HEK293 (cell line): ENCODE data around the gene LRRC37A2.
"Not testable (repeated sequence)": the region's sequence is repeated elsewhere in the genome, so short reads cannot be mapped to it uniquely, and the experiment has no call there.

Experiments used
- CTCF ChIA-PET: fragments of 350-600 bp; formaldehyde crosslinking; extraction: SDS; loops from one replicate; lab custom pipeline; 2021; ENCODE audit warnings: antibody characterized with exemption; lab: Yijun Ruan, JAX
- POLR2A ChIA-PET: fragments of 300-600 bp; formaldehyde crosslinking; extraction: SDS; loops from one replicate; lab custom pipeline; 2020; ENCODE audit warnings: antibody characterized with exemption, inconsistent platforms; lab: Yijun Ruan, JAX
- H3K27ac ChIP-seq: fragments of 200-500 bp; sonication (Bioruptor generic); 2 replicates; pipeline ENCODE4 v1.5.1; 2014; ENCODE audit warnings: low read depth, low read length, control low read depth, inconsistent platforms; ENCODE audit errors: extremely low read depth
- H3K36me3 ChIP-seq, 2 experiments: fragments of 200-500 bp in 1 of 2; sonication (Bioruptor generic) in 1 of 2; 1 replicate in 1 of 2; 2 replicates in 1 of 2; pipeline ENCODE4 v1.5.1; 2014 to 2017; ENCODE audit warnings: inconsistent platforms in 2 of 2, low read length in 2 of 2; ENCODE audit not compliant: control insufficient read depth in 2 of 2, insufficient read depth in 1 of 2
- H3K4me1 ChIP-seq: fragments of 200-500 bp; sonication (Bioruptor generic); 2 replicates; pipeline ENCODE4 v1.5.1; 2014; ENCODE audit warnings: mild to moderate bottlenecking, low read length, inconsistent platforms; ENCODE audit not compliant: control insufficient read depth, insufficient read depth
- H3K4me3 ChIP-seq: 2 replicates; pipeline ENCODE4 v1.5.1; 2011; ENCODE audit warnings: low read depth, mild to moderate bottlenecking, control low read depth, low read length, moderate library complexity
- H3K9me3 ChIP-seq: fragments of 200-500 bp; sonication (Bioruptor generic); 2 replicates; pipeline ENCODE4 v1.5.1; 2014; ENCODE audit warnings: low read depth, low read length, inconsistent platforms; ENCODE audit not compliant: control insufficient read depth, insufficient read depth
- FEZF1 ChIP-seq: fragments of 450-650 bp; formaldehyde crosslinking; IDR thresholded peaks from 2 replicates; pipeline ENCODE4 v1.5.1; 2016; ENCODE audit warnings: missing biosample characterization, missing genetic modification characterization
- SP7 ChIP-seq: fragments of 450-650 bp; formaldehyde crosslinking; IDR thresholded peaks from 2 replicates; pipeline ENCODE4 v1.5.1; 2016; ENCODE audit warnings: missing biosample characterization, missing genetic modification characterization
- ZNF2 ChIP-seq: fragments of 450-650 bp; formaldehyde crosslinking; IDR thresholded peaks from 2 replicates; pipeline ENCODE4 v1.5.1; 2016; ENCODE audit warnings: missing biosample characterization, missing genetic modification characterization
- ZNF24 ChIP-seq: fragments of 450-650 bp; formaldehyde crosslinking; IDR thresholded peaks from 2 replicates; pipeline ENCODE4 v1.5.1; 2016; ENCODE audit warnings: missing biosample characterization, missing genetic modification characterization
- ZNF366 ChIP-seq: fragments of 450-650 bp; formaldehyde crosslinking; conservative IDR thresholded peaks from 2 replicates; pipeline ENCODE4 v1.5.1; 2016; ENCODE audit warnings: missing biosample characterization, missing genetic modification characterization
- ZNF664 ChIP-seq: fragments of 450-650 bp; formaldehyde crosslinking; IDR thresholded peaks from 2 replicates; pipeline ENCODE4 v1.5.1; 2016; ENCODE audit warnings: missing biosample characterization, missing genetic modification characterization
- ZNF843 ChIP-seq: fragments of 450-650 bp; formaldehyde crosslinking; IDR thresholded peaks from 2 replicates; pipeline ENCODE4 v1.5.1; 2016; ENCODE audit warnings: missing biosample characterization, missing genetic modification characterization
- ZXDB ChIP-seq: fragments of 450-650 bp; formaldehyde crosslinking; IDR thresholded peaks from 2 replicates; pipeline ENCODE4 v1.5.1; 2016; ENCODE audit warnings: missing biosample characterization, missing genetic modification characterization
- TF ChIP-seq, protein P1 (sequence below): fragments of 450-650 bp; formaldehyde crosslinking; IDR thresholded peaks from 2 replicates; pipeline ENCODE4 v1.5.1; 2016; ENCODE audit warnings: missing biosample characterization, missing genetic modification characterization
- TF ChIP-seq, protein P2 (sequence below): fragments of 450-650 bp; formaldehyde crosslinking; IDR thresholded peaks from 2 replicates; pipeline ENCODE4 v1.5.1; 2016; ENCODE audit warnings: missing biosample characterization, missing genetic modification characterization, borderline replicate concordance
- TF ChIP-seq, protein P3 (sequence below): fragments of 450-650 bp; formaldehyde crosslinking; IDR thresholded peaks from 2 replicates; pipeline ENCODE4 v1.5.1; 2016; ENCODE audit warnings: missing biosample characterization, missing genetic modification characterization

LRRC37A2 gene

DNA sequence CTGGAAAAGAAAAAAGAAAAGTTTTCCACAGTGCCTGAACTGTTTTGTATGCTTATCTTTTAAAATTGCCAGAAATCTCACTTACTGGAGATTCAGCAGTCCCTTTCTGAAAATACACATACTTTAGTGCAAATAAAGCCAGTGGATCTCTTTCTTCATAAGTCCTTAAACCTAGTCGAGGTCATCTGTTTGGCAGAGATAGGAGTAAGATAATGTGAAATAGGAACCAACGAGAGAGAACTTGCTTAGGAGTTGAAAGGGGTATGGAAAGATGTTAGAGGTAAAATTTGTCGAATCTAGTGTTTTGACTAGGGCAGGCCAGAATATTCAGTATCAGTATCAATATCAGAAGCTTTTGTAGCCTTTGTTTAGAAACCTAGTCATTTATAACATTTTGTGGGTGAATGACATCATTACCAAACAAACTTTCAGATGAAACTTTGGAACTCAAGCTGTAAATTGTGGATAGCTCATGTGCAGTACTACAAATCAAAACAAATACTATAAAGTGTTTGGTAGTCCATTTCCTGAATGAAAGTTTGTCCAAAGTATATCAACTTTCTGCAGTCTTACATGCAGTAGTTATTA is 86.2 kb downstream of the LRRC37A2 start (continued):
- TF ChIP-seq, protein P1, sequence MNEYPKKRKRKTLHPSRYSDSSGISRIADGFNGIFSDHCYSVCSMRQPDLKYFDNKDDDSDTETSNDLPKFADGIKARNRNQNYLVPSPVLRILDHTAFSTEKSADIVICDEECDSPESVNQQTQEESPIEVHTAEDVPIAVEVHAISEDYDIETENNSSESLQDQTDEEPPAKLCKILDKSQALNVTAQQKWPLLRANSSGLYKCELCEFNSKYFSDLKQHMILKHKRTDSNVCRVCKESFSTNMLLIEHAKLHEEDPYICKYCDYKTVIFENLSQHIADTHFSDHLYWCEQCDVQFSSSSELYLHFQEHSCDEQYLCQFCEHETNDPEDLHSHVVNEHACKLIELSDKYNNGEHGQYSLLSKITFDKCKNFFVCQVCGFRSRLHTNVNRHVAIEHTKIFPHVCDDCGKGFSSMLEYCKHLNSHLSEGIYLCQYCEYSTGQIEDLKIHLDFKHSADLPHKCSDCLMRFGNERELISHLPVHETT (tag by site-specific recombination) = peak; percentile 69; the same call in 1 of the 2 replicates
- TF ChIP-seq ZNF664 (tag by site-specific recombination) (0 out of 2 replicates have a peak, but pooled peaks have one; percentile 15), ZNF843 (peak; percentile 84), ZXDB (tag by site-specific recombination) (peak; percentile 65), ZNF2 (tag by site-specific recombination) (peak; percentile 67), ZNF24 (0 out of 2 replicates have a peak, but pooled peaks have one; percentile 44), ZNF366 (tag by site-specific recombination) (peak; percentile 88), SP7 (tag by site-specific recombination) (peak; percentile 68; the same call in 1 of the 2 replicates), FEZF1 (peak; percentile 77)
- TF ChIP-seq, protein P2, sequence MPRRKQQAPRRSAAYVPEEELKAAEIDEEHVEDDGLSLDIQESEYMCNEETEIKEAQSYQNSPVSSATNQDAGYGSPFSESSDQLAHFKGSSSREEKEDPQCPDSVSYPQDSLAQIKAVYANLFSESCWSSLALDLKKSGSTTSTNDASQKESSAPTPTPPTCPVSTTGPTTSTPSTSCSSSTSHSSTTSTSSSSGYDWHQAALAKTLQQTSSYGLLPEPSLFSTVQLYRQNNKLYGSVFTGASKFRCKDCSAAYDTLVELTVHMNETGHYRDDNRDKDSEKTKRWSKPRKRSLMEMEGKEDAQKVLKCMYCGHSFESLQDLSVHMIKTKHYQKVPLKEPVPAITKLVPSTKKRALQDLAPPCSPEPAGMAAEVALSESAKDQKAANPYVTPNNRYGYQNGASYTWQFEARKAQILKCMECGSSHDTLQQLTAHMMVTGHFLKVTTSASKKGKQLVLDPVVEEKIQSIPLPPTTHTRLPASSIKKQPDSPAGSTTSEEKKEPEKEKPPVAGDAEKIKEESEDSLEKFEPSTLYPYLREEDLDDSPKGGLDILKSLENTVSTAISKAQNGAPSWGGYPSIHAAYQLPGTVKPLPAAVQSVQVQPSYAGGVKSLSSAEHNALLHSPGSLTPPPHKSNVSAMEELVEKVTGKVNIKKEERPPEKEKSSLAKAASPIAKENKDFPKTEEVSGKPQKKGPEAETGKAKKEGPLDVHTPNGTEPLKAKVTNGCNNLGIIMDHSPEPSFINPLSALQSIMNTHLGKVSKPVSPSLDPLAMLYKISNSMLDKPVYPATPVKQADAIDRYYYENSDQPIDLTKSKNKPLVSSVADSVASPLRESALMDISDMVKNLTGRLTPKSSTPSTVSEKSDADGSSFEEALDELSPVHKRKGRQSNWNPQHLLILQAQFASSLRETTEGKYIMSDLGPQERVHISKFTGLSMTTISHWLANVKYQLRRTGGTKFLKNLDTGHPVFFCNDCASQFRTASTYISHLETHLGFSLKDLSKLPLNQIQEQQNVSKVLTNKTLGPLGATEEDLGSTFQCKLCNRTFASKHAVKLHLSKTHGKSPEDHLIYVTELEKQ (tag by site-specific recombination) = 0 out of 2 replicates have a peak, but pooled peaks have one; percentile 40
- TF ChIP-seq, protein P3, sequence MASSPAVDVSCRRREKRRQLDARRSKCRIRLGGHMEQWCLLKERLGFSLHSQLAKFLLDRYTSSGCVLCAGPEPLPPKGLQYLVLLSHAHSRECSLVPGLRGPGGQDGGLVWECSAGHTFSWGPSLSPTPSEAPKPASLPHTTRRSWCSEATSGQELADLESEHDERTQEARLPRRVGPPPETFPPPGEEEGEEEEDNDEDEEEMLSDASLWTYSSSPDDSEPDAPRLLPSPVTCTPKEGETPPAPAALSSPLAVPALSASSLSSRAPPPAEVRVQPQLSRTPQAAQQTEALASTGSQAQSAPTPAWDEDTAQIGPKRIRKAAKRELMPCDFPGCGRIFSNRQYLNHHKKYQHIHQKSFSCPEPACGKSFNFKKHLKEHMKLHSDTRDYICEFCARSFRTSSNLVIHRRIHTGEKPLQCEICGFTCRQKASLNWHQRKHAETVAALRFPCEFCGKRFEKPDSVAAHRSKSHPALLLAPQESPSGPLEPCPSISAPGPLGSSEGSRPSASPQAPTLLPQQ (tag by site-specific recombination) = peak; percentile 64; the same call in 1 of the 2 replicates

DNA sequence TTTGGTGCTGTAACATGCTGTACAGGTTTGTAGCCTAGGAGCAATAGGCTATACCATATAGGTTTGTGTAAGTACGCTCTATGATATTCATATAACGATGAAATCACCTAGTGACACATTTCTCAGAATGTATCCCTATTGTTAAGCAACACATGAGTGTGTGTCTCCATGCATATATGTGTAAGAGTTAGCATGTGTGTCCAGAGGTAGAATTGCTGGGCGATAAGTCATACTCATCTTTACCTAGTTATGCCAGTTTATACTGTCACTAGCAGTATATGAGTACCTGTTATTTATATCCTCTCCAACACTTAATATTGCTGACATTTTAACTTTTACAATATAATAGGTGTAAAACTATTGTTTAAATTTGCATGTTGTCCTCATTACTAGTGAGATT is 88.5 kb downstream of the LRRC37A2 start:
- H3K4me3 ChIP-seq, H3K27ac ChIP-seq, H3K36me3 ChIP-seq, POLR2A ChIA-PET, CTCF ChIA-PET, H3K4me1 ChIP-seq, H3K9me3 ChIP-seq: not testable (repeated sequence)

DNA sequence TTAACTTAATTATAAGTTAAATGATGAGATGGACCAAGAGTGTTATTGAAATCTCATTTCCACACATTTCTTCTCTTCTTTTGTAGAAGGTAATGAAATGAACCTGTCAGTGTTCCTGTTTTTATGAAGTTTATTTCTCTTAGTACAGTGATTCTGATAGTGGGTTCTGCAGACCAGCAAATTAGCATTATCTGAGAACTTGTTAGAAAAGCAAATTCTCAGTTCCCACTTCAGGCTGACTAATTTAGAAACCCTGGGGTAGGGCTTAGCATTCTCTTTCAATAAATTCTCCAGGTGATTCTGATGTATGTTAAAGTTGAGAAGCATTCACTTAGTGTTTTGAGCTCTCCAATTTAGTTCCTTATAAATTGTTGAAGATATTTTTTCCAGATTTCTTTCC is 90.9 kb downstream of the LRRC37A2 start:
- CTCF ChIA-PET, H3K4me3 ChIP-seq, H3K9me3 ChIP-seq, H3K4me1 ChIP-seq, H3K27ac ChIP-seq, POLR2A ChIA-PET, H3K36me3 ChIP-seq: not testable (repeated sequence)
